Globus pallidus (tissue), 1 donor: ENCODE data around the gene DNAJC16.

Source experiments
- DNase-seq: peaks from one replicate; pipeline ENCODE4 v3.0.0-alpha.2; 2015; ENCODE audit warnings: low spot score

DNAJC16 gene

GRCh38 chr1:15620902-15621682 is 94.4 kb downstream of the DNAJC16 start:
- no peak for DNase-seq

GRCh38 chr1:15621975-15622374 is 95.3 kb downstream of the DNAJC16 start:
- DNase-seq, result no peak

DNA sequence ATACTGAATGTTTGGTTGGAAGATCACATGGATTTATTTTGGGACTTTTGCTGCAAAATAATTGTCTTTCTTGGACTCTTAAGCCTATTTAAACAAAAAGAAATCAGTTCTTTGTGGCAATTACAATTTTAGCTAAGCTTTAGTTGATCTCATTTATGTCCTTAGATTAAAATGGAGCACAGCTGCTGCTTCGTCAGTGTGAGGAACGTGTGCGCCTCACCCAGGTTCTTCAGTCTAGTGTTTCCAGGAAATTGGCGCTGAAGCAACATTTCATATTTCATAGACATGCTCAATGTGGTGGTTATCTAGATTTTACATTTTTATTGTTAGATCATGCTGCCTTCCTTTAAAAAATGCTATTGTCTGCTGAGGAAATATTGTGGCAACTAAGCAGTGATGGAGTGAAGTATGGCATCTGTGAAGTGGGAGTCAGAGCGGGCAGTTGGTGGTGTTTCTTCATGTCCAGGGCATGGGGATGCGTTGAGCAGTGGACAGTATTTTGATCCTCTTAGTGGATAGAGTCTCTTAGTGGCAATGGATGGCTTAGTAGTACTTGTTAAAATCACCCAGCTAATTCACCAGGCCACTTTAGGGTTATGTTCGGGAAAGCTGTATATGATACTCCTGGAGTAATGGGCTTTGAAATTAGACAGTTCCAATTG is 96.2 kb downstream of the DNAJC16 start:
- no peak for DNase-seq

DNA sequence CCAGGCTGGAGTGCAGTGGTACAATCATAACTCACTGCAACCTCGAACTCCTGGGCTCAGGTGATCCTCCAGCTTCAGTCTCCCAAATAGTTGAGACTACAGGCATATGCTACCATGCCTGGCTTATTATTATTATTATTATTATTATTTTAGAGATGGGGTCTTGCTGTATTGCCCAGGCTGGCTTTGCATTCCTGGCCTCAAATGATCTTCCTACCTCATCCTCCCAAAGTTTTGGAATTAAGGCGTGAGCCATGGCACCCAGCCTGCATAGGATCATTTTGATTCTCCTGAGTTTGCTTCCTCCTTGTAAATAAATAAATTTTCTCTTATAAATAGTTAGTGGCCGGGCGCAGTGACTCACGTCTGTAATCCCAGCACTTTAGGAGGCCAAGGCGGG is 96.8 kb downstream of the DNAJC16 start:
- no peak for DNase-seq

- no peak for DNase-seq
These were observed 97.6 kb downstream of the DNAJC16 start for GRCh38 chr1:15624133-15624714.

GRCh38 chr1:15625056-15625917 is 98.6 kb downstream of the DNAJC16 start:
- no peak for DNase-seq
